GM23338 (cell line): ENCODE results near the gene MYCBP2. TPM values are rescaled to one million over a fixed set of nuclear protein-coding genes. Genes with fewer than 3 reads are reported as not detected.

Experiments
- ATAC-seq: fragments of 200-7000 bp; cut with Tn5 transposase; 3 replicates; pipeline ENCODE4 v1.9.1; 2020
- DNase-seq: peaks from one replicate; pipeline ENCODE4 v3.0.0-alpha.2; 2015; ENCODE audit warnings: low spot score
- H2AFZ ChIP-seq: fragments of 200-600 bp; sonication (generic); 2 replicates; pipeline ENCODE4 v1.8.0; 2016; ENCODE audit warnings: antibody characterized with exemption, mild to moderate bottlenecking, moderate library complexity
- H3F3A ChIP-seq: fragments of 200-600 bp; sonication (generic); replicated peaks from 2 replicates; pipeline ENCODE4 v1.8.0; 2017; ENCODE audit warnings: antibody characterized with exemption, mixed run types, low read depth
- H3K27ac ChIP-seq: fragments of 200-600 bp; sonication (generic); 2 replicates; pipeline ENCODE4 v1.6.1; 2016; ENCODE audit warnings: low read depth
- H3K27me3 ChIP-seq: fragments of 200-600 bp; sonication (generic); 2 replicates; pipeline ENCODE4 v1.8.0; 2016; ENCODE audit warnings: mild to moderate bottlenecking, mixed run types, moderate library complexity; ENCODE audit not compliant: insufficient read depth
- H3K36me3 ChIP-seq: fragments of 200-600 bp; sonication (generic); 2 replicates; pipeline ENCODE4 v1.8.0; 2016; ENCODE audit warnings: mild to moderate bottlenecking; ENCODE audit not compliant: insufficient read depth
- H3K4me1 ChIP-seq: fragments of 200-600 bp; sonication (generic); 2 replicates; pipeline ENCODE4 v1.8.0; 2016; ENCODE audit warnings: mild to moderate bottlenecking, moderate library complexity; ENCODE audit not compliant: insufficient read depth
- H3K4me2 ChIP-seq: fragments of 200-600 bp; sonication (generic); 2 replicates; pipeline ENCODE4 v1.7.1; 2017; ENCODE audit warnings: mixed run types
- H3K4me3 ChIP-seq: fragments of 200-600 bp; sonication (generic); 2 replicates; pipeline ENCODE4 v1.6.1; 2016; ENCODE audit warnings: mixed run types
- H3K79me2 ChIP-seq: fragments of 200-600 bp; sonication (generic); replicated peaks from 2 replicates; pipeline ENCODE4 v1.8.0; 2017; ENCODE audit warnings: mild to moderate bottlenecking; ENCODE audit not compliant: insufficient read depth
- H3K9me2 ChIP-seq: fragments of 200-600 bp; sonication (generic); 2 replicates; pipeline ENCODE4 v1.8.0; 2017; ENCODE audit not compliant: insufficient read depth
- H4K20me1 ChIP-seq: fragments of 200-600 bp; sonication (generic); replicated peaks from 2 replicates; pipeline ENCODE4 v1.8.0; 2017; ENCODE audit warnings: mild to moderate bottlenecking; ENCODE audit not compliant: insufficient read depth
- H3K27ac Mint-ChIP-seq: 2 replicates; pipeline ENCODE4 v1.8.0; 2020; ENCODE audit warnings: inconsistent platforms, mild to moderate bottlenecking, moderate library complexity, mixed read lengths
- H3K27me3 Mint-ChIP-seq: 3 replicates; pipeline ENCODE4 v1.8.0; 2022; ENCODE audit warnings: low read depth, mild to moderate bottlenecking, moderate library complexity, mixed read lengths, inconsistent platforms; ENCODE audit not compliant: insufficient read depth, poor library complexity
- H3K36me3 Mint-ChIP-seq: 3 replicates; pipeline ENCODE4 v1.8.0; 2021; ENCODE audit warnings: low read depth, mild to moderate bottlenecking, inconsistent platforms, moderate library complexity, mixed read lengths
- H3K4me1 Mint-ChIP-seq: 3 replicates; pipeline ENCODE4 v1.8.0; 2020; ENCODE audit warnings: mild to moderate bottlenecking, inconsistent platforms, mixed read lengths
- H3K4me3 Mint-ChIP-seq: 3 replicates; pipeline ENCODE4 v1.8.0; 2021; ENCODE audit warnings: moderate library complexity, mild to moderate bottlenecking, inconsistent platforms, mixed read lengths
- H3K9me3 Mint-ChIP-seq: 3 replicates; pipeline ENCODE4 v1.8.0; 2020; ENCODE audit warnings: moderate library complexity, mild to moderate bottlenecking, inconsistent platforms, mixed read lengths
- CREB1 ChIP-seq: fragments of 250-450 bp; sonication (Bioruptor Pico); IDR thresholded peaks from 2 replicates; pipeline ENCODE4 v1.5.0; 2020; ENCODE audit warnings: low read depth, mild to moderate bottlenecking, moderate library complexity
- CTCF ChIP-seq, 2 experiments: fragments of 200-600 bp in 1 of 2; sonication (generic) in 1 of 2; conservative IDR thresholded peaks; 2 replicates each; pipeline versions ENCODE4 v1.5.1 to v1.6.1; 2016 to 2017; ENCODE audit warnings: antibody characterized with exemption in 2 of 2, low read depth in 2 of 2, mild to moderate bottlenecking in 2 of 2, moderate library complexity in 1 of 2
- ETS1 ChIP-seq: IDR thresholded peaks from 2 replicates; pipeline ENCODE4 v1.6.1; 2016; ENCODE audit warnings: antibody characterized with exemption
- JUNB ChIP-seq: IDR thresholded peaks from one replicate; pipeline ENCODE4 v1.6.1; 2016; ENCODE audit warnings: antibody characterized with exemption; ENCODE audit not compliant: unreplicated experiment
- POLR2AphosphoS5 ChIP-seq: IDR thresholded peaks from 2 replicates; pipeline ENCODE4 v1.6.1; 2016; ENCODE audit warnings: antibody characterized with exemption, low read depth
- REST ChIP-seq: IDR thresholded peaks from one replicate; pipeline ENCODE4 v1.6.1; 2018; ENCODE audit warnings: antibody characterized with exemption; ENCODE audit not compliant: unreplicated experiment
- STAT1 ChIP-seq: IDR thresholded peaks from one replicate; pipeline ENCODE4 v1.6.1; 2016; ENCODE audit warnings: antibody characterized with exemption; ENCODE audit not compliant: unreplicated experiment
- polyA plus RNA-seq: library from polyadenylated mRNA; unstranded; fragments of >200 nt; fragmentation: Nextera tagmentation; extraction: Ambion mirVana; gene quantifications from 2 replicates; pipeline ENCODE4 v1.2.1, GENCODE V29; 2016
- total RNA-seq: library from RNA; depleted of rRNA; stranded (reverse); fragments of >200 nt; shearing (Covaris generic); gene quantifications from 2 replicates; pipeline ENCODE4 v1.2.3, GENCODE V29; 2014

Gene MYCBP2
- total and polyA plus RNA-seq, 2 experiments from 2014 or later, result 54.6 to 77.2 TPM

GRCh38 chr13:77061362-77061761 is 265.5 kb downstream of the MYCBP2 start (continued):
- no peak for TF ChIP-seq STAT1

GRCh38 chr13:77056886-77057285 is 270.0 kb downstream of the MYCBP2 start:
- Mint-ChIP-seq H3K27me3 (no peaks in the 10 kb centered on the region), H3K4me3 (no peak overlapping the region), H3K27ac (no peak overlapping the region), H3K4me1 (no peaks in the 10 kb centered on the region), H3K36me3 (peaks cover 22% of the 10 kb centered on the region), H3K9me3 (no peaks in the 10 kb centered on the region)
- Histone ChIP-seq H3K9me2 (no peaks in the 10 kb centered on the region), H3K79me2 (no peaks in the 10 kb centered on the region), H2AFZ (no peak overlapping the region), H3F3A (no peaks in the 10 kb centered on the region), H4K20me1 (no peaks in the 10 kb centered on the region), H3K4me3 (no peak overlapping the region), H3K4me2 (no peak overlapping the region), H3K27me3 (no peaks in the 10 kb centered on the region), H3K4me1 (no peaks in the 10 kb centered on the region), H3K36me3 (peaks cover 7% of the 10 kb centered on the region; the same call in 1 of the 2 replicates), H3K27ac (no peak overlapping the region)
- no peak for TF ChIP-seq STAT1
- no peak for DNase-seq
- ATAC-seq, result no peak

GRCh38 chr13:77056382-77056781 is 270.5 kb downstream of the MYCBP2 start:
- no peaks in the 10 kb centered on the region for H3K9me3 Mint-ChIP-seq
- Histone ChIP-seq H3K79me2 (no peaks in the 10 kb centered on the region), H3K4me3 (no peak overlapping the region), H3K27ac (no peak overlapping the region), H3F3A (no peaks in the 10 kb centered on the region), H3K36me3 (peaks cover 7% of the 10 kb centered on the region; the same call in 1 of the 2 replicates), H3K9me2 (no peaks in the 10 kb centered on the region), H3K27me3 (no peaks in the 10 kb centered on the region), H2AFZ (no peak overlapping the region), H3K4me1 (no peaks in the 10 kb centered on the region), H4K20me1 (no peaks in the 10 kb centered on the region), H3K4me2 (no peak overlapping the region)
- no peak for ATAC-seq
- H3K4me3 Mint-ChIP-seq, result no peak overlapping the region
- peaks cover 2% of the 10 kb centered on the region for H3K27me3 Mint-ChIP-seq
- TF ChIP-seq CREB1 (CRISPR knock-in tag) (no peak), CTCF (conservative IDR thresholded peaks at IDR 0.05; ENCODE audit: low read depth in 2 of 2) (0 out of 4 replicates have a peak, but pooled peaks of 1 of the 2 experiments have one; percentile 4)
- no peak for DNase-seq
- no peak overlapping the region for H3K27ac Mint-ChIP-seq
- H3K4me1 Mint-ChIP-seq, result no peaks in the 10 kb centered on the region
- peaks cover 24% of the 10 kb centered on the region for H3K36me3 Mint-ChIP-seq

- Histone ChIP-seq H4K20me1 (no peaks in the 10 kb centered on the region), H3K9me2 (no peaks in the 10 kb centered on the region), H3K79me2 (no peaks in the 10 kb centered on the region), H3K27me3 (no peaks in the 10 kb centered on the region), H3F3A (no peaks in the 10 kb centered on the region), H3K27ac (no peak overlapping the region), H3K4me3 (no peak overlapping the region), H3K4me1 (no peaks in the 10 kb centered on the region), H3K4me2 (no peak overlapping the region), H2AFZ (no peak overlapping the region), H3K36me3 (peaks cover 7% of the 10 kb centered on the region; the same call in 1 of the 2 replicates)
- no peak overlapping the region for H3K4me3 Mint-ChIP-seq
- DNase-seq (no peak), ATAC-seq (no peak)
- TF ChIP-seq REST (no peak), CTCF (conservative IDR thresholded peaks at IDR 0.05; ENCODE audit: low read depth in 2 of 2) (no peak), STAT1 (no peak), JUNB (no peak), POLR2AphosphoS5 (no peak), ETS1 (no peak)
- peaks cover 3% of the 10 kb centered on the region; the same call in 2 of the 3 replicates for H3K4me1 Mint-ChIP-seq
- H3K9me3 Mint-ChIP-seq, result no peaks in the 10 kb centered on the region
- peaks cover 2% of the 10 kb centered on the region for H3K27me3 Mint-ChIP-seq
- no peak overlapping the region for H3K27ac Mint-ChIP-seq
- H3K36me3 Mint-ChIP-seq, result peaks cover 33% of the 10 kb centered on the region
Measured at GRCh38 chr13:77055158-77055557, 271.7 kb downstream of the MYCBP2 start.
